Panc1 (cell line): ENCODE data around the gene GADD45G.

Experiments used
- POLR2AphosphoS5 ChIP-seq: IDR thresholded peaks from 2 replicates; pipeline ENCODE4 v1.6.1; 2012; ENCODE audit warnings: mild to moderate bottlenecking, low read depth, low read length, moderate library complexity
- TF ChIP-seq, protein P1 (sequence below): fragments of 450-650 bp; IDR thresholded peaks from 2 replicates; pipeline ENCODE4 v1.5.1; 2017; ENCODE audit warnings: mild to moderate bottlenecking

DNA sequence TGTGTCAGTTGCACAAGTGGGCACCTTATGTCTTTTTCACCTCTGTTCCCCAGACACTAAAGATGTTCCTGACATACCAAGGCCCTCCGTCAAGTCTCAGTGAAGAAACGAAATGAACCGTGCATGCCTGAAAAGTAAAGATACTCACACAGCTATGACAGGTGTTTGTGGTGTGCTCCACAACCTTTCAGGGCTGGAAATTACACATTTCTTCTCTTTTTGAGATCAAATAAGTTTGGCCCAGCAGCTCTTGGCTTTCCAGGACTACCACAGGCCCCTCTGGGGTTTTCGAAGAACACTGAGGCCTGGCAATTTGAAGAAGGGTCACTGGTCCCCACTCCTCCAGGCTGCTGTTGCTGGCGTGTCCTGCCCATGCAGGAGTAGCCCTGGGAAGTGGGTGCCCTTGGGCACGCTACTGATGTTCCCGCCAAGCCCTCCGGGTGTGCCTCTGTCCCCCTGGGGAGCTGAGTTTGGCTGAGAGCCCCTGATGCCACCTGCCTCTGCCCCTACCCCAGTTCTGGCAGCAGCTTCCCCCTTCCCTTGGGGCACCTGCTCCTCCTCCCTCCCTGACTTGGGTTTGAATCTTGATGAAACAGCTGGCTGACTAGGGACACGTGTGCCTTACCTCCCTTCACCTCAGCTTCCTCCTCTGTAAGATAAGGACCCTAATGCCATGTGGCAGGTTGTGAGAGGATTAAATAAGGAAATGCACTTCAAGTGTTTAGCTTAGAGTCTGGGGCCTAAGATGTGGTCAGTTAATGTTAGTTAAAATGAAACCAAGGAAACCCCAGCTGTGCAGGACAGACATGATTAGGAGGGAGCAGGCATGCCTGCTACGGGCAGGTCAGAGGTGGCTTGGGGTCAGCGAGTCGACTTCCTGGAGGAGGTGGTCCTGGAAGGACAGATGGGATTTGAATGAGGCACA lies 49.1 kb upstream of the GADD45G start:
- TF ChIP-seq, protein P1, sequence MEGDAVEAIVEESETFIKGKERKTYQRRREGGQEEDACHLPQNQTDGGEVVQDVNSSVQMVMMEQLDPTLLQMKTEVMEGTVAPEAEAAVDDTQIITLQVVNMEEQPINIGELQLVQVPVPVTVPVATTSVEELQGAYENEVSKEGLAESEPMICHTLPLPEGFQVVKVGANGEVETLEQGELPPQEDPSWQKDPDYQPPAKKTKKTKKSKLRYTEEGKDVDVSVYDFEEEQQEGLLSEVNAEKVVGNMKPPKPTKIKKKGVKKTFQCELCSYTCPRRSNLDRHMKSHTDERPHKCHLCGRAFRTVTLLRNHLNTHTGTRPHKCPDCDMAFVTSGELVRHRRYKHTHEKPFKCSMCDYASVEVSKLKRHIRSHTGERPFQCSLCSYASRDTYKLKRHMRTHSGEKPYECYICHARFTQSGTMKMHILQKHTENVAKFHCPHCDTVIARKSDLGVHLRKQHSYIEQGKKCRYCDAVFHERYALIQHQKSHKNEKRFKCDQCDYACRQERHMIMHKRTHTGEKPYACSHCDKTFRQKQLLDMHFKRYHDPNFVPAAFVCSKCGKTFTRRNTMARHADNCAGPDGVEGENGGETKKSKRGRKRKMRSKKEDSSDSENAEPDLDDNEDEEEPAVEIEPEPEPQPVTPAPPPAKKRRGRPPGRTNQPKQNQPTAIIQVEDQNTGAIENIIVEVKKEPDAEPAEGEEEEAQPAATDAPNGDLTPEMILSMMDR = no peak
- no peak for TF ChIP-seq POLR2AphosphoS5
